ENCODE measurements around the gene PARP6.

The PARP6 gene

DNA sequence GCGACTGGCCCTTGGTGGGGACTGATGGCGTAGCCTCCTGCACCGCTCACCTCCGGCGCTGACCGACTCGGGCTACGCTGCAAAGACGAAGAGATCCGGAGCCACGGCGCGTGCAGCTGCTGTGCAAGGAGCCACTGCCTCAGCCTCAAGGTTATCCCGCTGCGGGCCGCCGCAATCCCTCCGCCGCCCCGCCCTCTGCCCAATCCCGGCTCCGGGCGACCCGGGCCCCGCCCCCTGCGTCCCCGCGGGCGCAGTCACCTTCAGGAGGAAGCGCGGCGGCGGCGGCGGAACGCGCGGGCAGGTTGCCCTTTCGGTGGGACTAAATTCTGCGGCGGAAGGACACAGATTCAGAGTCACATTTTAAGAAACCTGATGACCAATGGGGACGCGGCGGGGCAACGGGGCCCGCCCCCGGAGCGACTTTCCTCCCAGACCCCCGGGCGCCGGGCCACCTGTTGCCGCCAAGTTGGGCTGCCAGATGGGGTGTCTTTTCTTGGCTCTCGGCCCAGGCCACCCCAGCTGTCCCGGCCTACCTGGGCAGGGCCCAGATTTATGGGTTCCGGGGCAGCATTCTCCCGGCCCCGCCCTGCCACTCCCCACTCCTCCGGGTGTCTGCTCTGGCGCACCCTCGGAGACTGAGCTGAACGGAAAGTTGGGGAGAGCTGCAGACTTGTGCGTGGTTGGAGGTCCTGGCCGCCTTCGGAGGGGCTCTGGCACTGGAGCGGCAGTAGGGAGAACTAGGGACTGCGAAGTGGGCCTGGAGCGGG is 41.1 kb downstream of the PARP6 start, which contains the start of gene PKM:
PKM (minus strand) TSS at position 125 of the 767 bp plus-strand sequence. CDS start 12,093 bp downstream, outside the sequence.
- DNase-seq (ENCODE audit: low spot score) = peak; percentile 94

DNA sequence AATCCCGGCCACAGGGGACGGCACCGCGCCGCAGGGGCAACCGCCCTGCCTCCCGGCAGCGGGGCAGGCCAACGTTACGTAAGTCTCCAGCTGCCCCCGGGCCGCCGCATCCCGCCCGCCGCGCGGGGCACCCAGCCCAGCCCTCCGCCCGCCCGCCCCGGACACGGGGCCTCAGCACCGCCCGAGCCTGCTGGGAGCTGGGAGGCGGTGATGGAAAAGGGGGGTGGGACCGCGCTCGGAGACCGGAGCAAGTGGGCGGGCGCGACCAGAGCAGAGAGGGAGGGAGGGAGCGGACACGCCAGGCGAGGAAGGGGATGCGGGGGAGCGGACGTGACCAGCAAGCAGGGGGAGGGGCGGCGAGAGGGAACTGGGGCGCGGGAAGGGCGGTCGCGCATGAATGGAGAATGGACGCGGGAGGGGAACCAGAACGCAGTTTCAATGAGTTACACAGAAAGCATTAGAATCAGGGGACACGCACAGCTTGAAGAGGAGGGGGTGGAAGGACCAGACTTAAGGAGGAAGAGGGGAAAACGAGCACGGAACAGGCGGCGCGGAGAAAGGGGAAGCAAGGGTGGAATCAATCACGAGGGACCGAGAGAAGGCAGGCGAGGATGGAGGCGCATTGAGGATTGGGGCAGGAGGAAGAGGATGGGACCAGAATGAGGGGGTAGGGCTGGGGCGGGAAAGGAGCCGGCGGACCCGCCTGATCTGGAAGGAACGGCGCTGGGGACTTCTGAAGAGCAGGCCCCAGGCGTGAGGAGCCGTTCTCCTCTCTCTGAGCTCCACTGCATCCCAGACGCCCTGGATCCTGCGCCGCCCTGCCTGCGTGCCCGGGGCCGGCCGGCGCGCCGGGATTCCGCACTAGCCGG is 41.9 kb downstream of the PARP6 start:
- peak; percentile 78 for DNase-seq (ENCODE audit: low spot score)

DNA sequence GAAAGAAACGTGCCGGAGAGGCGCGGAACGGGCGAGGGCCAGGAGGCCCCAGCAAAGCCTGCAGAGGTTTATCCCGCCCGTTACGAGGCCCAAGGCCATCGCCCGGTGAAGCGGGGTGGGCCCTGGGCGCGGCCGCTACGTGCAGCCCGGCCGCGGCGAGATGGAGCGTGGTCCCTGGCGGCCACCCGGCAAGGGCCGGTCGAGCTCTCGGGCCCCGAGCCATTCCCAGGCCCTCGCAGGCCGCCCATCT is 42.5 kb downstream of the PARP6 start:
- DNase-seq (ENCODE audit: low spot score) = no peak

DNA sequence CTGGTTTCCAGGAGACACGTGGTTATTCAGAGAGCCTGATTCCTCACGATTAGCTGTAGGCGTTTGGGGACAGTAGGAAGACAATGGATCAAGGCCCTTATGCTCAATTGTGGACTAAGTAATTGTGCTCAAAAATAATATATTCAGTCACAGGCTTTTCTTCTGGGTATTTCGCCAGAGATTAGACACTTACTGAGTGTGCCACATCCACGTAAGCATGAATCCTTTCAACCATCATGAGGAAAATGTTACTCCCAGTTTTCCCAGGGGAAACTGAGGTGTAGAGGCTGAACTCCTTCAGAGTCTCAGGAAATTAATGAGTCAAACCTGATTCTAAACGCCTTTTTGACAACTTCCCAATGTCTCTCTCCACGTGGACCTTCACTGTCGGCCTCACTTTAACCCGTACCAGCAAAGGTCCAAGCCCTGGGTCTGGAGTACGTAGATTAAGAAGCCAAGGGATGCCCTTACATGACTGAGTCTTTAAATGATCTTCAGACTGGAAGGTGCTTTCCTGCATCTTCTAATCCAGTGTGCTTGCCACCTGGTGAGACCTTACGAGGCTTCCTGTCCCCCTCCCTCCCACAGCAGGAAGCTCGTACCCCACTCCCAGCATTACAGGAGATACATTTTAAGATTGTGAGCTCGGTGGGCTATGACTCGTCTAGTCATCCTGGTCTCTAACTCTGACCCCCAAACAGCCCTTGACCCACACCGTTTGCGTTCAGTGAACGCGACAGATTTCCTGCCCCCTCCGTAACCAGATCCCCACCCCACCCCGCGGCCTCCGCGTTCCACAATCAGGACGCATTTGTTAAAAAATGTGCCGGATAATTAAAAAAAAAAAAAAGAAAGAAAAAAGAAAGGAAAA is 43.0 kb downstream of the PARP6 start:
- DNase-seq (ENCODE audit: low spot score) = no peak

DNA sequence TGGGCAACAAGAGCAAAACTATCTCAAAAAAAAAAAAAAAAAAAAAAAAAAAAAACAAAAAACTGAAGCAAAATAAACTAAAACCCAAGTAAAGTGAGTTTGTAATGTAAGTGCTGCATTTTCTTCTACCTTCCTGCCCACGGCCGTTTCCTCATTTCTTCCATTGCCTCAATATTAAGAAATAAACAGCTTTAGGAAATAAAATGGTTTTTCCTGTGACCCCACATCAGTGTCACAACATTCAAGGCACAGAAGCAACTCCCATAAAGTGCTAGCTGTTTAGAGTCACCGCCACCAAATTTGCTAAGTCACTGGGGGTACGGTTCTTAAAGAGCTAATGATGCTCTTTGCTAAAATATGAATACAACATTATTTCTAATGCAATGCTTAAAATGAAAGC is 44.6 kb downstream of the PARP6 start:
- no peak for DNase-seq (ENCODE audit: low spot score)

- no peak for DNase-seq (ENCODE audit: low spot score)
Measured at GRCh38 chr15:72227192-72227586, 45.2 kb downstream of the PARP6 start.

GRCh38 chr15:72223278-72223677 is 49.1 kb downstream of the PARP6 start:
- DNase-seq (ENCODE audit: low spot score) = no peak

- peak; percentile 70 for DNase-seq (ENCODE audit: low spot score)
Measured at GRCh38 chr15:72222393-72222792, 50.0 kb downstream of the PARP6 start.

GRCh38 chr15:72220687-72221086 is 51.7 kb downstream of the PARP6 start:
- DNase-seq (ENCODE audit: low spot score) = no peak

DNA sequence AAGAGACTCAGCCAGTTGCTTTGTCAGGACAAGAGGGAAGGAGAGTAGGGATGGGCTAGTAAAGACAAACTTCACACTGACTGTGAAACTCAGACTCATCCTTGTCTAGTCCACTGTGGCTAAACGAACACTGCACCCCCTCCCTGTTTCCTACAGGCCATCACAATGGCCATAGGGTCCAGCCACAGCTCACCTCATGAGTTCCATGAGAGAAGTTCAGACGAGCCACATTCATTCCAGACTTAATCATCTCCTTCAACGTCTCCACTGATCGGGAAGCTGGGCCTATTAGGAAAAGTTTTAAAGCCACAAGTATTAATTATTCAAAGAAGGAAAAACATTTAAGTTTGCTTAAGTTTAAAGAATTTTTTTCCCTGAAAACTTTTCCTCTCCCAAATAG is 55.1 kb downstream of the PARP6 start:
- no peak for DNase-seq (ENCODE audit: low spot score)

DNA sequence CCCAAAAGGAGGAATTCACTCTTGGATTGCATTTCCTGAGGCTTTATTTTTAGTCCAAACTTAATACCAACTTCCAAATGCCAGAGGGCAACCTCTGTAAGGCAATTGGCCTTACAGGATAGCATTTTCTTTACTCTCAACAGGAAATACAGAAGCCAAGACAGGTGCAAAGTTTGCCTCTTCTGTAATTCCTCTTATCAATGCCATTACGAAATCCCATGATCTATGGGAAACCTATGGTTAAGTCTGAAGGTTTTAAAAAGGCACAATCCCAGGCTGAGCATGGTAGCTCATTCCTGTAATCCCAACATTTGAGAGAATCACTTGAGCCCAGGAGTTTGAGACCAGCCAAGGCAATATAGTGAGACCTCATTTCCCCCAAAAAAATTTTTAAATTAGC is 56.3 kb downstream of the PARP6 start:
- no peak for DNase-seq (ENCODE audit: low spot score)

- DNase-seq (ENCODE audit: low spot score) = no peak
Measured at GRCh38 chr15:72207558-72208085, 64.7 kb downstream of the PARP6 start.

GRCh38 chr15:72206677-72207000 is 65.7 kb downstream of the PARP6 start:
- no peak for DNase-seq (ENCODE audit: low spot score)

GRCh38 chr15:72205896-72206676 is 66.3 kb downstream of the PARP6 start:
- no peak for DNase-seq (ENCODE audit: low spot score)

GRCh38 chr15:72205273-72205672 is 67.1 kb downstream of the PARP6 start:
- DNase-seq (ENCODE audit: low spot score) = no peak

DNA sequence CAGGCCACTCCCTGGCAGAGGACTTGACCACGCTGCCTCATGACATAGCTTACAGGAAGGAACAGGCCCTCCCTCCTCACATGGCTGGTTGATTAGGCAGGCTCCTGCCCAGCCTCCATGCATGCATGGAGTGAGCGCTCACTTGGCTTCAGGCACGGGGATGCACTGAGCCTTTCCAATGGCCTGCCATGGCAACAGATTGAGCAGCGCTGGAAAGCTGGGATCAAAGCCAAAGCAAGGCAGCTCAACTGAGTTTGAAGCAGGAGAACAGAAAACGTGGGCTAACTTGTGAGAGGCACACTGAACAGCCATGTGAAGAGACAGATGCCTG is 68.9 kb downstream of the PARP6 start:
- peak; percentile 99 for DNase-seq (ENCODE audit: low spot score)

DNA sequence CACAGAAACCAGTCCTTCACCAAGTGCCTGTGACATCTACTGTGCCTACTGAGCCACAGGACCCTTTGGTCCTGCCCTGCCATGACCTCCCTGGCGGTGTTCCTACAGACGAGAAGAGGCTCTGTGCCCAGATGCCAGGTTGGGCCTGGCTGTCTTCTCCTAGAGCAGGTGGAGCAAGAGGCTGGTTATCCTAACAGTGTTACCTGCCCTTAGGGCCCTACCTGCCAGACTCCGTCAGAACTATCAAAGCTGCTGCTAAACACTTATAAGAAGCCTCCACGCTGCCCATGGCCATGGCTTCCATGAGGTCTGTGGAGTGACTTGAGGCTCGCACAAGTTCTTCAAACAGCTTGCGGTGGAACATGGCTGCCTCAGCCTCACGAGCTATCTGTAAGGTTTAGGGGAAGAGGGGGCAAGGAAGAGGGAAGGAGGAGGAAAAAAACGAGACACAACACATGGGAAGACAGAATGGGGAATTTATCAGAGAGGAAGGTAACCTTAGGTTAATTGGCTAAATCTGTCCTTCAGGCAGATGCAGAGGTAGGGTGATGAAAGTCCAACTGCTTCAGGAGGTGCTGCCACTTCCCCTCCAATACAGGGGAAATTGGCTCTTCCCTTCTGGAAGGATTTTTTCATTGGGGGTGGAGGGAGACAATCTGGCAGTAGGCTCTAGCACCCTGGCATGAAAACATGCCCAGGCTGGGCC is 69.4 kb downstream of the PARP6 start:
- no peak for DNase-seq (ENCODE audit: low spot score)

DNA sequence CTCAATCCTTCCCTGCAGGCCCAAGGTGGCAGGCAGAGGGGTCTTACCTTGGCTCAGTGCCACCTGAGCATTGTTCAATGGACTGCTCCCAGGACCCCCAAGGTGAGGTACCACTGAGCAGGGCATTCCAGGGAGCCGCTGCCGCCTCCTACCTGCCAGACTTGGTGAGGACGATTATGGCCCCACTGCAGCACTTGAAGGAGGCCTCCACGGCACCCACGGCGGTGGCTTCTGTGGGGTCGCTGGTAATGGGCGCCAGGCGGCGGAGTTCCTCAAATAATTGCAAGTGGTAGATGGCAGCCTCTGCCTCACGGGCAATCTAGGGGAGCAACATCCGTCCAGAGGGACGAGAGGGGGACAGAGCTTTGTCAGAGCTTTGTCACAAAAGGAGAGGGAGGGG is 70.1 kb downstream of the PARP6 start:
- no peak for DNase-seq (ENCODE audit: low spot score)

DNA sequence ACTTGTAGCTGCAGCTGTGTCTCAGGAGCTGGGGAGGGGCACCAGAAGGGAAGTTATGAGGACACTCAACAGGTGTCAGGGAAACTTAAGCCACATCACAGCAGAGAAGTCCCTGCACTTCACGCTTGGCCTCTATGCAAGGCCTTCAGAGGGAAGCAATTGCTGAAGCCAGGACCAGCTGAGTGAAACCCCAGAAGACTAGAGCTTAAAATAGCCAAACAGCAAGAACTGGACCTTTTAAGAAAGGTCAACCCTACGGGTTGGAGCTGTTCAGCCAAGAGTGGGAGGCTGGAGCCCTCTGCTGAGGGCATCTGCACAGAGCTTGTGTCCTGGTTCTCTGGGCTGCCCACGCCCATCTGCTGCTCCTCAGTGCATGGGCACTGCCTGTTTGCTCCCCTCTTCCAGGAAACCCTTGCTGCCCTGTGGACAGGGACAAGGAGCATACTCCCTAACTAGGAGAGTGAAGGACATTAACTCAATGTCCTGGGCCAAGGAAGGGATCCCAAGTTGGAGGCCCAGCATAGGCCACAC is 70.9 kb downstream of the PARP6 start:
- DNase-seq (ENCODE audit: low spot score) = no peak

DNA sequence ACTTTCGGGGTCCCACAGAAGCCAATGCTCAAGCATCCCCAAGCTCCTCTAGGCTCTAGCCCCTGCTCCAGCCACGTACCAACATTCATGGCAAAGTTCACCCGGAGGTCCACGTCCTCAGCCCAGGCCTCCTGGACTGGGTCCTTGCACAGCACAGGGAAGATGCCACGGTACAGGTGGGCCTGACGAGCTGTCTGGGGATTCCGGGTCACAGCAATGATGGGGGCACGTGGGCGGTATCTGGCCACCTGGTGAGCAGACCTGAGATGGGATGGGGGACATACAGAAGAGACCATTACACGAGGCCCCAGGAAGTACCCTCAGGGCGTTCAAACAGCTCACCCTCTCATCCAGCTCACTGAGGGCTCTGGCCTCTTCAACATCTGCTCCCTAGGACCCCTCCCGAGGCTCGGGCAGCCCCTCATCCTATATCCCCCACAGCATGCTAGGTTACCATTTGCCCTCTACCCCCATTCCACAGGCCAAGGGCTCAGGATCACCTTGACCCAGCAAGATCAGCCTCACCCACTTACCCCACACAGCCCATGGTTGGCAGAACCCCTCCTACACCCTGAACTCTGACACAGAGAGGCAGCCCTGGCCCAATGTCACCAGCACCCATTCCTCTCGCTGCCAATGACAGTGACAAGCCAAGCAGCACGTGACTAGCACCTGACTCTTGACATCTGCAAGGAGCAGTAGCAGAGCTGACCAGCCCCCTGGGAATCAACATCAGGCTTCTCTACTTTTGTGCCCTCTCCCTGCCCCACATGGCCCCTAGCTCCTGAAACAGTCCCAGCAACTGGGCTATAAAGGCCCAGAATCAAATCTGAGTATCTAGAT is 71.7 kb downstream of the PARP6 start:
- no peak for DNase-seq (ENCODE audit: low spot score)
